ENCODE data around the gene POLR1C.

DNA sequence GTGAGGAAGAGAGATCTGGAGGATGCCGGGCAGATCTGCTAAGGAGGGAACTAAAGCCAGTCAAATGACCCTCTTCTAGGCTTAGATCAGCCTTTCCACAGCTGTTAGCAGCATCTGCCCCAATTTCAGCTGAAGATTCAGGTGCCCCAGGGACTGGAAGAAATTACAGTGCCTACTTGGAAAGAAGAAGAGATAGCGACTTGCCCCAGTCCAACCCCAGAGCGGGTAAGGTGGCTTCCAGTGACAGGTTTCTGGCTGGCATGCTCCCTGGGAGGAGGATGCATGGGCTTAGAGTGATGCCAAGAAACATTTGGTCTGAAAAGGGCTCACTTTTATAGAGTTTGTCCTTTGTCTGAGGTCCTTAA is 38.9 kb upstream of the POLR1C start:
- no peak for TF ChIP-seq CTCF (IDR thresholded peaks at IDR 0.05)
- TF ChIP-seq ZFX (IDR thresholded peaks at IDR 0.05; ENCODE audit: borderline replicate concordance), result no peak

Data from 22Rv1 (cell line).